Loucy (cell line): ENCODE results near the gene CHST1.

Source experiments
- EZH2phosphoT487 ChIP-seq: fragments of 200-600 bp; IDR thresholded peaks from 2 replicates; pipeline ENCODE4 v1.6.1; 2018; ENCODE audit warnings: antibody characterized with exemption, mild to moderate bottlenecking, moderate library complexity, borderline replicate concordance
- TF ChIP-seq, protein P1 (sequence below): fragments of 200-600 bp; sonication (generic); conservative IDR thresholded peaks from 2 replicates; pipeline ENCODE4 v1.5.1; 2014; ENCODE audit warnings: mild to moderate bottlenecking, antibody characterized with exemption, low read length

DNA sequence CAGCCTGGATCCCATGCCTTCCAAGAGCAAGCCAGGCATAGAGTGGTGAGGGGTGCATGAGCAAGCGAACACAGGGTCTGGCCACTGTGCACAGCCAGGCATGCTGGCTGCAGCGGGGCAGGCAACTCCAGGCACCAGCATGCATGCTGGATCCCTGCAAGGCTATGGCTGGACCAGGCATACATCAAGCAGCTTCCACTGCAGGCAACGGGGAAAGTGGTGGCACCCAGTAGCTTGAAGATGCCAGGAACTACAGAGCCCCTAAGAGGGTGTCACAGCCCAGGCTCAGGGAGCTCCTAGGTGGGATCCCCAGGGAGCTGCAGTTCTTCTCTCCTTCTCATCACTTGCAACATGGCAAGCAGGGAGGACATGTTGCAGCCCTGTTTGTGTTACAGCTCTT lies 45.2 kb downstream of the CHST1 start:
- TF ChIP-seq, protein P1, sequence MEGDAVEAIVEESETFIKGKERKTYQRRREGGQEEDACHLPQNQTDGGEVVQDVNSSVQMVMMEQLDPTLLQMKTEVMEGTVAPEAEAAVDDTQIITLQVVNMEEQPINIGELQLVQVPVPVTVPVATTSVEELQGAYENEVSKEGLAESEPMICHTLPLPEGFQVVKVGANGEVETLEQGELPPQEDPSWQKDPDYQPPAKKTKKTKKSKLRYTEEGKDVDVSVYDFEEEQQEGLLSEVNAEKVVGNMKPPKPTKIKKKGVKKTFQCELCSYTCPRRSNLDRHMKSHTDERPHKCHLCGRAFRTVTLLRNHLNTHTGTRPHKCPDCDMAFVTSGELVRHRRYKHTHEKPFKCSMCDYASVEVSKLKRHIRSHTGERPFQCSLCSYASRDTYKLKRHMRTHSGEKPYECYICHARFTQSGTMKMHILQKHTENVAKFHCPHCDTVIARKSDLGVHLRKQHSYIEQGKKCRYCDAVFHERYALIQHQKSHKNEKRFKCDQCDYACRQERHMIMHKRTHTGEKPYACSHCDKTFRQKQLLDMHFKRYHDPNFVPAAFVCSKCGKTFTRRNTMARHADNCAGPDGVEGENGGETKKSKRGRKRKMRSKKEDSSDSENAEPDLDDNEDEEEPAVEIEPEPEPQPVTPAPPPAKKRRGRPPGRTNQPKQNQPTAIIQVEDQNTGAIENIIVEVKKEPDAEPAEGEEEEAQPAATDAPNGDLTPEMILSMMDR = no peak
- no peak for TF ChIP-seq EZH2phosphoT487
